Measurements from ENCODE around the gene SLC35D1. TPM values are rescaled to one million over a fixed set of nuclear protein-coding genes. Genes with fewer than 3 reads are reported as not detected.

Gene SLC35D1
- total RNA-seq, 6 experiments from 2014 or later: 19.8 to 26.0 (median 22.3) TPM

DNA sequence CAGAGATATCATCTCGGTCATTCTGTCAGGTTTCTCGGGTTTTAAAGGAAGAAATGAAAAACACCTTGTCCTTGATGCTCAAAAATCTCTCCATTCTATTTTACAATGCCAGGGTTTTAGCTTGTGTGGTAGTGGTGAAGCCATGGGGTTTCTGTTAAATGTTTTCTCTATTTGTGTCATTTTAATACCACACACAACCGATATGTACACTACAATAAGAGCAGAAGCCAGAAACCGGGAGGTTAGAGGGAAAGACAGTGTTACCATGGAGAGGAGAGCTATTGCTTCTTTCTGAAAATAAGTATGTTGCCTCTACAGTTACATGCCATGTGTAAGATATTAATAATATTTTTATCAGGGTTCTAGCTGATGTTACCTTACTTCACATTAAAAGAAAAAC lies 2.8 kb downstream of the SLC35D1 start:
- TF ChIP-seq, protein P1, sequence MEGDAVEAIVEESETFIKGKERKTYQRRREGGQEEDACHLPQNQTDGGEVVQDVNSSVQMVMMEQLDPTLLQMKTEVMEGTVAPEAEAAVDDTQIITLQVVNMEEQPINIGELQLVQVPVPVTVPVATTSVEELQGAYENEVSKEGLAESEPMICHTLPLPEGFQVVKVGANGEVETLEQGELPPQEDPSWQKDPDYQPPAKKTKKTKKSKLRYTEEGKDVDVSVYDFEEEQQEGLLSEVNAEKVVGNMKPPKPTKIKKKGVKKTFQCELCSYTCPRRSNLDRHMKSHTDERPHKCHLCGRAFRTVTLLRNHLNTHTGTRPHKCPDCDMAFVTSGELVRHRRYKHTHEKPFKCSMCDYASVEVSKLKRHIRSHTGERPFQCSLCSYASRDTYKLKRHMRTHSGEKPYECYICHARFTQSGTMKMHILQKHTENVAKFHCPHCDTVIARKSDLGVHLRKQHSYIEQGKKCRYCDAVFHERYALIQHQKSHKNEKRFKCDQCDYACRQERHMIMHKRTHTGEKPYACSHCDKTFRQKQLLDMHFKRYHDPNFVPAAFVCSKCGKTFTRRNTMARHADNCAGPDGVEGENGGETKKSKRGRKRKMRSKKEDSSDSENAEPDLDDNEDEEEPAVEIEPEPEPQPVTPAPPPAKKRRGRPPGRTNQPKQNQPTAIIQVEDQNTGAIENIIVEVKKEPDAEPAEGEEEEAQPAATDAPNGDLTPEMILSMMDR (IDR thresholded peaks at IDR 0.05): no peak
- Mint-ChIP-seq H3K27ac (peak overlapping the region; percentile 52), H3K36me3 (ENCODE audit: low read depth) (peaks cover 16% of the 10 kb centered on the region; the same call in 1 of the 2 replicates), H3K27me3 (ENCODE audit: insufficient read depth) (peaks cover 2% of the 10 kb centered on the region; the same call in 1 of the 2 replicates), H3K4me1 (ENCODE audit: low read depth) (peaks cover 31% of the 10 kb centered on the region), H3K9me3 (no peaks in the 10 kb centered on the region), H3K4me3 (peak overlapping the region; percentile 92)
- no peak for DNase-seq

GRCh38 chr1:67044631-67045270 lies 9.2 kb downstream of the SLC35D1 start:
- no peak for DNase-seq
- no peak overlapping the region for H3K4me3 Mint-ChIP-seq
- H3K9me3 Mint-ChIP-seq: no peaks in the 10 kb centered on the region
- TF ChIP-seq, protein P1 (IDR thresholded peaks at IDR 0.05): no peak
- peaks cover 32% of the 10 kb centered on the region for H3K4me1 Mint-ChIP-seq (ENCODE audit: low read depth)
- H3K27ac Mint-ChIP-seq: no peak overlapping the region
- peaks cover 27% of the 10 kb centered on the region for H3K36me3 Mint-ChIP-seq (ENCODE audit: low read depth)
- H3K27me3 Mint-ChIP-seq (ENCODE audit: insufficient read depth): no peaks in the 10 kb centered on the region

DNA sequence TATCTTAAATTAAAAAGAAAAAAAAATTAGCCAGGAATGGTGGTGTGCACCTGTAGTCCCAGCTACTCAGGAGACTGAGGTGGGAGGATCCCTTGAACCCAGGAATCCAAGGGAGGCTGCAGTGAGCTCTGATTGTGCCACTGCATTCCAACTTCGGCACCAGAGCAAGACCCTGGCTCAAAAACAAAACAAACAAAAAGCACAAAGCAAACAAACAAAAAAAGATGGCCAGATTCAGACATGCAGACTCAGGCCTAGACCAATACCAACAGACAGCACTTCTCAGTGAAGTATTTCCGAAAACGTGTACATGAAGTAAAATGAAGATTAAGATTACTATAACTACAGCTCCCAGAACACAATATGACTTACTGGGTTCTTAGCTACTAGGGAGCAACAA lies 10.6 kb downstream of the SLC35D1 start:
- Mint-ChIP-seq H3K4me1 (ENCODE audit: low read depth) (peaks cover 33% of the 10 kb centered on the region), H3K4me3 (no peak overlapping the region), H3K9me3 (no peaks in the 10 kb centered on the region), H3K36me3 (ENCODE audit: low read depth) (peaks cover 32% of the 10 kb centered on the region), H3K27me3 (ENCODE audit: insufficient read depth) (no peaks in the 10 kb centered on the region), H3K27ac (peak overlapping the region; percentile 3; the same call in 1 of the 2 replicates)
- TF ChIP-seq, protein P1 (IDR thresholded peaks at IDR 0.05): no peak
- no peak for DNase-seq

- H3K4me1 Mint-ChIP-seq (ENCODE audit: low read depth): peaks cover 46% of the 10 kb centered on the region
- peak overlapping the region; percentile 76 for H3K27ac Mint-ChIP-seq
- H3K9me3 Mint-ChIP-seq: no peaks in the 10 kb centered on the region
- H3K27me3 Mint-ChIP-seq (ENCODE audit: insufficient read depth): no peaks in the 10 kb centered on the region
- H3K36me3 Mint-ChIP-seq (ENCODE audit: low read depth): peaks cover 43% of the 10 kb centered on the region
- peak; percentile 63 for DNase-seq
- TF ChIP-seq, protein P1 (IDR thresholded peaks at IDR 0.05): no peak
- peak overlapping the region; percentile 1; the same call in 1 of the 2 replicates for H3K4me3 Mint-ChIP-seq
These were observed 12.0 kb downstream of the SLC35D1 start for GRCh38 chr1:67041841-67042503.

DNA sequence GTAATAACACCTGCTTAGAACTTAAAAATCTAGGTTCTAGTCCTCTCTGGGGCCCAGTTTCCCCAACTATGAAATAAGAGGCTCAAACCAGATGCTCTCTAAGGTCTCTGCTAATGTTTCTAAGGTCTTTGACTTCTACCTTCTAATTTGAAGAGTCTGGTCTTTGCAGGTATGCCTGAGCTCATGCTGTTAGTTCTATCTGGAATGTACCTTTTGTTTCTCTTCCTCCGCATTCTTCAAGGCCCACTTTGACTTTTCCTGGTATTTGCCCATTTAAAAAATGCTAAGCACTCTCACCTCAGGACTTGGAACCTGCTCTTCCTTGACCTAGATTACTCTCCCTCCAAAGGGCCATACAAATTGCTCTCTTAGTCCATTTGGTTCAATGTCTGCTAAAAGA lies 13.5 kb downstream of the SLC35D1 start:
- Mint-ChIP-seq H3K9me3 (no peaks in the 10 kb centered on the region; the same call in 1 of the 2 replicates), H3K27me3 (ENCODE audit: insufficient read depth) (no peaks in the 10 kb centered on the region), H3K4me1 (ENCODE audit: low read depth) (peaks cover 45% of the 10 kb centered on the region), H3K27ac (no peak overlapping the region), H3K36me3 (ENCODE audit: low read depth) (peaks cover 57% of the 10 kb centered on the region), H3K4me3 (no peak overlapping the region)
- no peak for DNase-seq
- TF ChIP-seq, protein P1 (IDR thresholded peaks at IDR 0.05): no peak
